Activated T-cell treated with anti-CD3 and anti-CD28 coated beads, Interleukin-2, amount 50 U/mL, for 24 hours (primary cell): ENCODE data around the gene FAM53A.

Experiments
- DNase-seq: peaks from one replicate; pipeline ENCODE4 v3.0.0-alpha.2; 2020
- H3K27ac Mint-ChIP-seq: 2 replicates; pipeline ENCODE4 v1.8.0; 2020; ENCODE audit warnings: mild to moderate bottlenecking, mixed read lengths
- H3K27me3 Mint-ChIP-seq: 2 replicates; pipeline ENCODE4 v1.8.0; 2020; ENCODE audit warnings: mixed read lengths
- H3K36me3 Mint-ChIP-seq: 2 replicates; pipeline ENCODE4 v1.8.0; 2020; ENCODE audit warnings: low read depth, mixed read lengths
- H3K4me1 Mint-ChIP-seq: 2 replicates; pipeline ENCODE4 v1.8.0; 2020; ENCODE audit warnings: low read depth, mixed read lengths
- H3K4me3 Mint-ChIP-seq: 2 replicates; pipeline ENCODE4 v1.8.0; 2020; ENCODE audit warnings: mild to moderate bottlenecking, moderate library complexity, mixed read lengths
- H3K9me3 Mint-ChIP-seq: 2 replicates; pipeline ENCODE4 v1.8.0; 2020; ENCODE audit warnings: mixed read lengths

Gene FAM53A

DNA sequence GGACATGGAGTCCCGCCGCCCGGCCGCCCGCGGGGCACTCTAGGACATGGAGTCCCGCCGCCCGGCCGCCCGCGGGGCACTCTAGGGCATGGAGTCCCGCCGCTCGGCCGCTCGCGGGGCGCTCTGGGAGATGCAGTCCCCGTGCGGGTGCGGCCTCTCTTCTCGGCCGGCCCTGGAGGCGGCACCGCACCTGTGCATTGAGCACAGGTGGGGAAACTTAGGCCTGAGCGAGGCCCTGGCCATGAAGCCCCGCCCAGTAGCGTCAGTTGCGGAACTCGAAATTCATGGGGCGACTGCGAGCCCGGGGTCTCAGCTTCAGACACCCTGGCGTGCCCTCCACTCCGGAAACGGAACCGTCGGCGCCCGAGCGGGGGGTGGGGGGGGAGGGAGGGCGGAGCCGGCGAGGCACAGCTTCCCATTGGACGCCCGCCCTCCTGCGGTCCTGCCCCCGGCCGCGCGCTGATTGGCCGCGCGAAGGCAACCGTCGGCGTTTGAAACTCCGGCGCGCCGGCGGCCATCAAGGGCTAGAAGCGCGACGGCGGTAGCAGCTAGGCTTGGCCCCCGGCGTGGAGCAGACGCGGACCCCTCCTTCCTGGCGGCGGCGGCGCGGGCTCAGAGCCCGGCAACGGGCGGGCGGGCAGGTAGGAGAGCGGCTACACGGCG is 37.0 kb upstream of the FAM53A start, which contains the start of the genes TACC3 and TMEM129:
Gene TACC3 (plus strand): TSS at position 519 of the 663 bp plus-strand sequence. CDS start 1,901 bp downstream, outside the sequence.
Gene TMEM129 (minus strand): TSS at position 321 of the 663 bp plus-strand sequence. CDS start 486 bp downstream, outside the sequence.
- peaks cover 62% of the 10 kb centered on the region for H3K4me1 Mint-ChIP-seq
- peaks cover 82% of the 10 kb centered on the region for H3K36me3 Mint-ChIP-seq
- DNase-seq, result peak; percentile 96
- H3K4me3 Mint-ChIP-seq, result peak within 1 kb of the TSS; percentile 99
- peak within 1 kb of the TSS; percentile 98 for H3K27ac Mint-ChIP-seq
- H3K9me3 Mint-ChIP-seq, result no peaks in the 10 kb centered on the region
- H3K27me3 Mint-ChIP-seq, result no peaks in the 10 kb centered on the region

DNA sequence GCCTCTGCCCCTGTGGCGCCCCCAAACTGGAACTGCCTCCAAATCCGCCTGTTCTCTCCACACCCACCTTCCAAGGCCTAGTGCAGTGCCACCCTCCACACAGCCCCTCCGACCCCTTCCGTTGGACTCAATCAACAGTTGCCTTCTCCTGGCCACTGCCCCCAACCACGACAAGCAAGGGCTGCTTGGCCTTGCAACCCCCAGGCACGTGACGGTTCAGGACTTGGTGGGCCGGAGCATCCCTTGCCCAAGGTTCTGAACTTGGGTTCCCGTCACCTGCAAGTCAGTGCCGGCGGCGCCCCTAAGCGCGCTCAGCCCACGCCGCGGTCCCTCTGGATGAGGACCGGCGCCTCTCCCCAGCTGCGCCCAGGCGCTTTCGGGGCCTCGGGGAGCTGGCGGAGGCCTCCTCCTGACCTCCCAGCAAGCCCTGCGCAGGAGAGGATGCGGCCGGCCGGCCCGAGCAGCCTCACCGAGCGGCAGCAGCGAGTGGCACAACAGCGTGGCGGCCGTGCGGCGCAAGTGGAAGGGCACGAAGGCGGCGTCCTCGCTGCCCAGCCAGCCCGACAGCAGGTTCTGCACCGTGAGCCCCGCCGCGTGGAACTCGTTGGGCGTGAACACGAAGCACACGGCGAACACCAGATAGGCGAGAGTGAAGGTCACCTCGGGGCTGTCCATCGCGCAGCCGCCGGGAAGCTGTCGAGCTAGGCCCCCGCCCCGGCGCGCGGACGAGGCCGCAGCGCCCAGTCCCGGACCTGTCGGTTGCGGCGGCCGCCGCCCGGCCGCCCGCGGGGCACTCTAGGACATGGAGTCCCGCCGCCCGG is 36.3 kb upstream of the FAM53A start:
- Mint-ChIP-seq H3K27ac (peak overlapping the region; percentile 95), H3K27me3 (no peaks in the 10 kb centered on the region), H3K4me1 (peaks cover 63% of the 10 kb centered on the region), H3K9me3 (no peaks in the 10 kb centered on the region), H3K4me3 (peak overlapping the region; percentile 94), H3K36me3 (peaks cover 82% of the 10 kb centered on the region)
- DNase-seq, result peak; percentile 75

DNA sequence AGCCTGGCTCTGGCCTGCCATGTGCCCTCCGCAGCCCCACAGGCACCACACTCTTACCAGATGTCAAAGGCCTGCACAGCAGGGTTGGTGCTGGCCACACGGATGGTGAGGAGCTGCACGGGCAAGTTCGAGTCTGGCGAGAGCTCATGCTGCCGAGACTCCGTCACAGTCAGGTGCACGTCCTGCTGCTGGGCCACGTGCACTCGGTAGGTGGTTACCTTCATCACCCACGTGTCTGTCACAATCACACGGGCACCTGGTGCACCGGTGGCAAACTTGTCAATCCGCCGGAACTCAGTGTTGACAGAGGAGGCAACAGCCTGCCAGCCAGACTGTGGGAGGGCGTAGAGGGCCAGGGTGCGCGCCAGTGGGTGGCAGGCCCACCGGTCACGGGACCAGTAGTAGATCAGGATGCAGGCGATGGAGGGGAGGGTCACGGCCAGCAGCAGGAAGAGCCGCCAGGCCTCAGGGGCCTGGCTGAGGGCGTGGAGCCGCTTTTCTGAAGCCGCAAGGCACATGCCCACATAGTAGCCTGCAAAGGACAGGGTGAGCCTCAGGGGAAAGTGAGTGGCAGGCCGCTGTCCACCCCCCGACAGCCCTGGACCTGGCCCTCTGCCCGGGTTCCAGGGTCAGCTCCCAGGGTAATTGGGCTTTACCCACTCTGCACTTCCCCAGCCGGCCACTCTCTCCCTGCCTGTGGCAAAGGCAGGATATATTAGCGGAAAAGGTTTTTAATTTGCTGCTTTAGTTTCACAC is 34.2 kb upstream of the FAM53A start:
- DNase-seq, result no peak
- Mint-ChIP-seq H3K36me3 (peaks cover 82% of the 10 kb centered on the region), H3K27me3 (no peaks in the 10 kb centered on the region), H3K4me1 (peaks cover 60% of the 10 kb centered on the region), H3K27ac (peak overlapping the region; percentile 95), H3K4me3 (peak overlapping the region; percentile 94), H3K9me3 (no peaks in the 10 kb centered on the region)

DNA sequence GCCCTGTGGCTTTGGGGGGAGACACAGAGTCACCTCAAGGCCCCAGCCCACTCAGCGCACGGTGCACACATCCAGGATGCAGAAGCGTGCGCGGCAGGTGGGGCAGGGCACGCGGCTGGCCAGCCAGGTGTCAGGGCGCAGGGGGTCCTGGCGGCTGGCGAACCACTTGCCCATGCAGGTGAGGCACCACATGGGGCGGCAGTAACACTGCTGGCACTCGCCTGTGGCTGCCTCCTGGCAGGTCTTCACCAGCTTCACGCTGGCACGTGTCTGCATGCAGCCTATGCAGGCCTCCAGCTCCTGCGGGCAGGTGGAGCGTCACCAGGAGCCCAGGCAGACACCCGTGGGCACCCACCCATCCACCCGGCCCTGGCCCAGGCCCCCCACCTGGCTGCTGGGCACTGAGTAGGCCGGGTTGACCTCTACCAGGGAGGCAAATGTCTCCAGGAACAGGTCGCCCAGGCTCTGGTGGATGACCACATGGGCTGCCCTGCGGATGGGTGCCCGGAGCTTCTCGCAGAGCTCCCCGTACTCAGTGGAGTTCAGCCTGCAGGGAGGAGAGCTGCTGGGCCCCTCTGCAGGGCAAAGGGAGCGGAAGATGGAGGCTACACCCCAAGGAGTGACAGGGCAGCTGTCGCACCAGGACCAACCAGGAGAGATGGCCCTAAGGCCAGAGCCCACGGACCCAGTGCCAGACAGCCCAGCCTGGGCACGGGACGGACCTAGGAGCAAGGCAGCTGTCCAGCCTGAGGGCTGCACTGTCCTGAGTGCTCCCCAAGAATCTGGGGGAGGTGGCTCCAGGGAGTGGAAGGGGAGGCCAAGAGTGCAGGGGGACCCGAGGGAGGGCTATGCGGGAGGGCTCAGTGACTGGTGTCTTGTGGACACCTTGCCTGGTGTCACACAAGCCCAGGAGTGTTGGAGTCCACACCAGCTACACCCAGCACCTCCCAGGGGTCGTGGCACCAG is 33.3 kb upstream of the FAM53A start:
- Mint-ChIP-seq H3K9me3 (no peaks in the 10 kb centered on the region), H3K36me3 (peaks cover 81% of the 10 kb centered on the region), H3K27me3 (no peaks in the 10 kb centered on the region), H3K4me1 (peaks cover 53% of the 10 kb centered on the region), H3K27ac (peak overlapping the region; percentile 68), H3K4me3 (peak overlapping the region; percentile 15)
- no peak for DNase-seq

DNA sequence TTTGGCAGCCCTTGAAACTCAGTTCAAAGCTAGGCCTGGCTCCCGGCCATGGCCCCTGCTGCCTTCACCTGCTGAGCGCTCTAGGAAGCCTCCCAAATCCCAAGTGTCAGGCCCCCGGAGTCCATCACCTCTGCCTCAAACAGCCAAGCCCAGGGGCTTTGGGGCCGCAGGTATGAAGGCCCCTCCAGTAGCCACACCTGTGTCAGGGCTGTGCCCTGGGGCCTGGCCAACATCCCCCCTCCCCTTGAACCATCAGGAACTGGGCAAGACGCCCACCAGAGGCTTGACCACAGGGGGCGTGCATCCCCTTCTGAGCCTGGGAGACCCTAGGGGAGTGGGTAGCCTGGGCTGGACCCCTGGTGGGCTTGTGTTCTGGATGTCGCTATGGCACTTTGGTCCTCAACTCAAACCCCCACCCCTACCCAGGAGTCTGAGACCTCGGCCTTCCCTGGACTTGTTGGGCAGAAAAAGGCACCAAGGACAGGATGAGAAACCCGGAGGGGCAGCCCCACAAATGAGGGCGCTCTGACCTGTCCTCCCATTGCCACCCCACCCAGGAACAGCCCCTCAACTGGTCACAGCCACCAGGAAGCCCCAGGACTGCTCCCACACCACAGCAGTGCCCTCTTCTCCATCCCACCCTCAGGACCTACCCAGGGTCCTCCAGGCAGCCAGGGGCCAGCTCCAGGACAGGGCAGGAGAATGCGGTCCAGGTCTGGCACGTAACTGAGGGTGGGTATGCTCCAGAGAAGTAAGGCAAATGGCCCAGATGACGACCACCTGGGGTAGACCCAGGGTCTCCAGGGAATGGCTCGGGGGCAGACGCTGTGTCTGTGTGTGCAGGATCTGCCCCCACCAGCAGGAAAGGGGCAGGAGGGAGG is 32.2 kb upstream of the FAM53A start:
- Mint-ChIP-seq H3K4me1 (peaks cover 50% of the 10 kb centered on the region), H3K27ac (peak overlapping the region; percentile 99), H3K27me3 (no peaks in the 10 kb centered on the region), H3K9me3 (no peaks in the 10 kb centered on the region), H3K4me3 (peak overlapping the region; percentile 100), H3K36me3 (peaks cover 77% of the 10 kb centered on the region)
- DNase-seq, result no peak

DNA sequence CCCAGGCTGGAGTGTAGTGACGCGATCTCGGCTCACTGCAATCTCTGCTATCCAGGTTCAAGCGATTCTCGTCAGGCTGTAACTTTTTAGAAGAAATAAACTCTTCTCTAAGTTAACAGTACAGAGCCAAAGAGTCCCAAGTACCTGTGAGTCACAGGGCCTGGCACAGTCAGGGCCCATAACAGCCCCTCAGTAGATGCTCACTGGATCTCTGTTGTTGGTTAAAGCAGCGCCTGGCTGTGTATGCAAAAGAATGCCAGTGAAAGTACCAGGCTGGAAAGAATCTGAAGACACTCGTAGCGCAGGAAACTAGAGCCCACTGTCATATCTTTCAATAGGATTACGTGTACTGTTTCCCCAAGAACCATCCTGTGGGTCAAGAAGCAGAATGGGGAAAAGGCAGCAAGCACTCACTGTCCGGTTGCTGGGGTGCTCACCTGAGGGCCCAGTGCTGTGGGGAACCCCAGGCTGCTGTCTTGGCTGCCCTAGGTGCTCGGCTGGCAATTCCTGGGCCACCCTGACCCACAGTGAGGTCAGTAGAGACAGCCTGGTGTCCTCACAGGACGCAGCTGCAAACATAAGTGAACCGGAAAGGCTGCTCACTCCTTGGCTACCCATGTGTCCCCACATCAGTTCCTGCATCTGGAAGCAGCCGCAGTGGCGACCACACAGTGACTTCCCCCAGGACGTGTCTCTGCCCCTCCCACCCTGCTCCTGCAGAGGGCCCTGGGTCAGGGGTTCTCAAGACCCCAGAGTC is 31.1 kb upstream of the FAM53A start:
- Mint-ChIP-seq H3K4me3 (peak overlapping the region; percentile 100), H3K36me3 (peaks cover 85% of the 10 kb centered on the region), H3K27me3 (no peaks in the 10 kb centered on the region), H3K27ac (peak overlapping the region; percentile 99), H3K4me1 (peaks cover 59% of the 10 kb centered on the region), H3K9me3 (no peaks in the 10 kb centered on the region)
- DNase-seq, result no peak

DNA sequence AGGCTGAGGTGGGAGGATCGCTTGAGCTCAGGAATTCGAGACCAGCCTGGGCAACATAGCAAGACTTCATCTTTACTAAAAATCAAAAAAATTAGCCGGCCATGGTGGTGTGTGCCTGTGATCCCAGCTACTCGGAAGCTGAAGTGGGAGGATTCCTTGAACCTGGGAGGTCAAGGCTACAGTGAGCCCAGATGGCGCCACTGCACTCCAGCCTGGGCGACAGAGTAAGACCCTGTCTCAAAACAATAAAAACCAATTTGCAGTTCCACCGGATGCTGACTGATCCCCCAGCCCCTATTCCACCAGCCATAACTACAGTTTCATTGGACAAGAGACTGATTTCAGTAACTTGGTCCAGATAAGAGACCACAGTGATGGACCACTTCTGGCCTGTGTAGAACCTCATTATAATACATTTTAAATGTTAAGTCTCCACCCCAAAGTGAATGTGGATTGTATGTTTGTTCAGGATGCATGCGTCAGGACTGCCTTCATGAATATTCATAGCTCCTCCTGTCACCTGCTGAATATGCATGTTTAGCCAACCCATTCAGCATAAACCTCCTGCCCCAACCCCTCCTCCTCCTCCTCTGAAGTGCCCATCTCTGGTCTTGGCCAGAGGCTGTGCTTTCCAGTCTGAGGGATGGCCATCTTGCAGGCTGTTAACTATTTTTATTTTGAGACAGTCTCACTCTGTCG is 30.3 kb upstream of the FAM53A start:
- no peak for DNase-seq
- peaks cover 86% of the 10 kb centered on the region for H3K36me3 Mint-ChIP-seq

DNA sequence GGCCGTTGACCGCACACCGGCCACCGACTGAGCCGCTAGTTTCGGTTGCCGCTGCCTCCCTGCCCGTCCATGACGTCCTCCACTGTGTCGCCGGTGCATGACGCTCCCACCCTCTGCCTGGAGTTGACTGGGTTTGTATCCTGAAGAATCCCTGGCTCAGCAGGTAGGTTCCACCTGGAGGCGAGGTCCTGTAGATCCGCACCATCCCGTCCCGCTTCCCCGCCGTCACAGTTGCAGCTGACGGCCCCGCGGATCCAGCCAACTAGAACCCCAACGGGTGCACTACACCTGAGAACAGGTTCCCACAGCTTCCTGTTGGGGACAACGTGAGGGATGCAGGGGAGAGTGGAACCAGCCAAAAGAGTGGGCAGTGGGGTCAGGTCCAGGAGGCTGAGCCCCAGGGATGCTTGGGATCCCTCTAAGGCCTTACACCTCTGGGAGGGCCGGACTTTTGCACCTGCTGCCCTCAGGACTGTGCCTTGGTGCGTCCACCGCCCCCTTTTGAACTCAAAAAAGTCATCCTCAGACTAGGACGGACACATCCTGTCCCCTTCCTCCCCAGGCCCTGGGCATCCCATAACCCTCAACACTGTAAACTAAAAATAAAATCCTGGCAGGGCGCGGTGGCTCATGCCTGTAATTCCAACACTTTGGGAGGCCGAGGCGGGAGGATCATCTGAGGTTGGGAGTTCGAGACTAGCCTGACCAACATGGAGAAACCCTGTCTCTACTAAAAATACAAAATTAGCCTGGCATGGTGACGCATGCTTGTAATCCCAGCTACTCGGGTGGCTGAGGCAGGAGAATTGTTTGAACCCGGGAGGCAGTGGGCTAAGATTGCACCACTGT is 29.1 kb upstream of the FAM53A start:
- no peaks in the 10 kb centered on the region for H3K9me3 Mint-ChIP-seq
- no peaks in the 10 kb centered on the region for H3K27me3 Mint-ChIP-seq
- peak overlapping the region; percentile 99 for H3K27ac Mint-ChIP-seq
- peaks cover 86% of the 10 kb centered on the region for H3K36me3 Mint-ChIP-seq
- H3K4me3 Mint-ChIP-seq, result peak overlapping the region; percentile 100
- DNase-seq, result no peak
- peaks cover 63% of the 10 kb centered on the region for H3K4me1 Mint-ChIP-seq

More for the DNA sequence above, 30.3 kb upstream of the FAM53A start:
- Mint-ChIP-seq H3K4me1 (peaks cover 59% of the 10 kb centered on the region), H3K27me3 (no peaks in the 10 kb centered on the region), H3K27ac (peak overlapping the region; percentile 99), H3K4me3 (peak overlapping the region; percentile 100), H3K9me3 (no peaks in the 10 kb centered on the region)

DNA sequence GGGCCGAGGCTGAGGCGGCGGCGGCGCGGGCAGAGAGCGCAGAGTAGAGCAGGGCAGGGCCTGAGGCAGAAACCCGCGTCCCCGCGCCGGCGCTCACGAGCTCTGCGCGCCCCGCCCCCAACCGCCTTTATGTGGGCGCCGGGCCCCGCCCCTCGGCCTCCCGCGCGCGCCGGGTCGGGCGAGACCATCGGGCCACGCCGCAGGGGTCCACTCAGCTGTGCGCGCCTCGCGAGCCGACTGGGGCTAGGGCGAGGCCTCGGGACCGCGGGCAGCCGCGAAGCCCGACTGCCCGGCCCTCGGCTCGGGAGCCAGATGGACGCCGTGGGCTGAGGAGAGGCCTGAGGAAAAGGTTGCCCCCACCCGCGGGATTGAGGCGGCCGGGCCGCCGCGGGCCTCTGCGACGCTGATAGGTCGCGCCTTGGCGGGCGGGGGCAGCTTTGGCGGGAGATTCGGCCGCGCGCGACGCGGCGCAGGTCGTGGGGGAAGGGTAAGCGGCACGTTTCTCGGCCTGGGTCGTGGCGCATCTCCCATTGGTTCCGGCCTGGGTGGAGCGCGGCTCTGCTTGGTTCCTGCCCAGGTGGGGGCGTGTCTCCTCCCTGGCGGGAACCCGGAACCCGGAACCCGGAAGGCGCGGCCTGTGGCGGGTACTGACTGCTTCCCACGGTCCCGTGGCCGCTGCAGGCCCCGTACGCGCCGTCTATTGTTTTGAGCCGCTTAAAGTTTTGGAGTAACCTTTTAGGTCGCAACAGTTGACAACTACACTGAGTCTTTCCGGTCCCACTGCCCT is 28.3 kb upstream of the FAM53A start, which contains the start of gene SLBP:
Gene SLBP (minus strand): TSS at position 104 of the 787 bp plus-strand sequence. CDS start 131 bp downstream, outside the sequence.
- no peaks in the 10 kb centered on the region for H3K27me3 Mint-ChIP-seq
- peak within 1 kb of the TSS; percentile 100 for H3K4me3 Mint-ChIP-seq
- peak within 1 kb of the TSS; percentile 99 for H3K27ac Mint-ChIP-seq
- H3K9me3 Mint-ChIP-seq, result no peaks in the 10 kb centered on the region
- DNase-seq, result peak; percentile 99
- H3K4me1 Mint-ChIP-seq, result peaks cover 63% of the 10 kb centered on the region
- peaks cover 86% of the 10 kb centered on the region for H3K36me3 Mint-ChIP-seq

DNA sequence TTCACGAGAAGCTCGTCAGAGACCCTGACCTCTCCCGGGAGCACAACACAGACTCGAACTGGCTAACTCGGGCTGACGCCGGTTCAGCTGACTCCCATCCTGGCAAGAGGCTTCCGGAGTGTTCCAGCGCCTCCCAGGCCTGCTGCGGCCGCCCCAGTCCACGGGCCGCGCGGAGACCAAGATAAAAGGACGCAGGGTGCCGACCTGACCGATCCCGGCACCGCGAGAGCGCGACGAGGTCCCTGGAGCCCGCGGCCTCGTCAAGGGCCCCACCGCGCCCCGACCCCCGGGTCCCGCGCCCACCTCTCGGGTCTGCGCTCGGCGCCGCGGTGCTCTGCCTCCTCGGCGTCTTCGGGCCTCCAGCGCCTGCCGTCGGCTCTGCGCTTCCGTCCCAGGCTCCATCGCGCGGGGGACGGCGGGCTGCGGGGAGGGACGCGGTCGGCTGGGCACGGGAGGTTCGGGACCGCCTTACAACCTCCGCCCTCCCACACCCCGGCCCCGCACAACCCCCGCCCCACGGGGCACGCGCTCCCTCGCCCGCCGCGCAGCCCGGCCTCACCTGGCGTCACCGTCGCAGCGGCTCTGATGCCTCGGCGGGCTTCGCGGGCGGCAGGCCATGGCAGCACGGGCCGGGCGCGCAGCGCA is 27.6 kb upstream of the FAM53A start:
- peaks cover 85% of the 10 kb centered on the region for H3K36me3 Mint-ChIP-seq
- peaks cover 62% of the 10 kb centered on the region for H3K4me1 Mint-ChIP-seq
- H3K27ac Mint-ChIP-seq, result peak overlapping the region; percentile 96
- DNase-seq, result peak; percentile 71
- peak overlapping the region; percentile 94 for H3K4me3 Mint-ChIP-seq
- no peaks in the 10 kb centered on the region for H3K9me3 Mint-ChIP-seq
- H3K27me3 Mint-ChIP-seq, result no peaks in the 10 kb centered on the region
